DMS114 treated with DMSO at 0.1 percent for 48 hours (cell line): ENCODE measurements around the gene ZNF143.
A peak's percentile ranks its signal among the peaks of the same experiment; 100 is the strongest.
"Not testable (repeated sequence)": the region's sequence is repeated elsewhere in the genome, so short reads cannot be mapped to it uniquely, and the experiment has no call there.

ENCODE experiments used
- DNase-seq: peaks from one replicate; lab custom pipeline; 2025; ENCODE audit not compliant: unreplicated experiment; lab: John Stamatoyannopoulos, UW

Gene ZNF143

DNA sequence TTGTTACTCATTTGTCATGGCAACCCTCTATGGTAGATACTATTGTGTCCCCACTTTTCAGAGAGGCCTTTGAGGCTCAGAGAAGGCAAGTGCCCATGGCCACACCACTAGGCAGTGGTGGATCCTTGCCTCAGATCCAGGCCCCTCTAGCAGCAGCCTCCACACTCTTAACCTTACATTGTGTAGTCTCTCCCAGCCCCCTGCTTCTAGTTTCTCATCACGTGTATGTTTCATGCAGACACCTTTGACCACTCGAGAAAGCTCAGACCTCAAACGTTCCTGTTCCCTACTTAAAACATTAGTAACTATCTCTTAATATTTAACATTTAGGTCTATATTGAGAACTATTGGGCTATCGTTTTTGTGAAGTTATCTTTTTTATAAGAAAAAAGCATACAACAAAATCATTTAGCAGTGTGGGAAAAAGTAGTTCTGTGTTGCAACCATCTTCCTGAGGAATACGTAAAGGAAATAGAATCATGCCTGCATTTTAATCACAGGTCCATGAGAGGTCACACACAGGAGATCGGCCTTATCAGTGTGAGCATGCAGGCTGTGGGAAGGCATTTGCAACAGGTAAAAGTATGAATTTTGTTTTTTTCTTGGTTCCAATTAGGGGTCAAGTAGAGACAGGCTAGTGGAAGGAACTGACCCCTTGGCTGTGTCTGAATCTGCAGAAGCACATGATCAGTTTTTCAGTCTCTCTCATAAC, 35.1 kb downstream of the ZNF143 start:
- DNase-seq = no peak

DNA sequence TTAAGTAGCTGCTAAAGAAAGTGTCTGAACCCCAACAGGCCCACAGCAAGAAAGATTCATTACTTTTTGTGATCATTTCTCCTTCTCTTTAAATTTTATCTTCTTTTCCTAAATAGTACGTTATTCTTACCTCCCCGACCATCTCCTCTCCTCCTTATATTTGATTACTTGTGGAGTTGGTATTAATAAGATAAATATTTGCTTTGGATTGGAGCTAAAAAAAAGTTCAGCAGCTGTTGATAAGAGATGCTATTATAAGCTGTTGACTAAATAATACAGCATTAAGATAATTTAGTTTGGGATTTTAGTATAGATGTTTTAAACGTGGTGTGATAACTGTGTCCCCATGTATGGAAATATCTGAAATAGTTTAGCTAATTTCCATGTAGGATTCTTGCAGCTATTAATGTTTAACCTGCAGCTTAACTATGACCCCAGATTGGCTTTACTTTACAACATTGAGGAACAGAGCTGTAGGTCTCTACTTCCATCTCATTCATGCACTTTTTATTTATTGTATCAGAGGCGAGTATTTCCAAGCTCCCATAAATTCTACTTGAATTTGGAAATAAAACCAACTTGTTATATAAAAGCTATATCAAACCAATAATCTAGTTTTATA, 37.8 kb downstream of the ZNF143 start:
- DNase-seq = no peak

DNA sequence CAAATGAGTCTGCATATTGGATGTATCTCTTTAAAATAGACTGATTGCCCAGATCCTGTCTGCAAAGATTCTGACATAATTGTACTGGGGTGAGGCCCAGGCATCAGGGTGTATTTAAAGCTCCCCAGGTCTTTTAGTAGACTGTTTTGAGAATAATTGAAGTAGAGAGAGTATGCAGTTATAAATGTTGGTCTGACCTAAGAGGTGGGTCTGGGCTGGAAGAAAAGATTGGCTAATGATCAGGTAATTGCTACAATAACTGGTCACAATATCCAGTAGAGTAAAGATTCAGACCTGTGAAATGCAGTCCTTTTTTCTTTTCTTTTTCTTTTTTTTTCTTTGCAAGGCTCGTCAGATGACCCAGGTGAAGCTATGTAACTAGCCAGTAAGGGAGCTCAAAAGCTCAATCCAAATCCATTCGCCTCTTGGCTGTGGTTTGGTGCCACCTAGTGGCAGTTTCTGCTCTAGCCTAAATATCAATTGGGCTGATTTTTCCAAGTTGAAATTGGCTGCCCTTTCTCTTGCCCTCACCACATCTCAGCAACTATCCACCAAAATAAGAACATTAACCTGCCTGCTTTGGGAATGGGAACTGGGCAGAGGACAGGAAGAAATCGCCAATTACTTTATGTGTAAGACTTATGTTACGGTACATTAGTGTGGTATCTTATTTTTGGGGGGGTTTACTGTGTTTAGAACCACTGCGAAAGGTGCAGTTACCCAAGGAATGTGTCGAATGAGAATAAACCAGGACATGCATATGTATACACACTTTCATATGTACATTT, 45.9 kb downstream of the ZNF143 start:
- DNase-seq = peak; percentile 40

GRCh38 chr11:9507277-9507580, 46.4 kb downstream of the ZNF143 start:
- no peak for DNase-seq

GRCh38 chr11:9509041-9509440, 48.2 kb downstream of the ZNF143 start:
- no peak for DNase-seq

DNA sequence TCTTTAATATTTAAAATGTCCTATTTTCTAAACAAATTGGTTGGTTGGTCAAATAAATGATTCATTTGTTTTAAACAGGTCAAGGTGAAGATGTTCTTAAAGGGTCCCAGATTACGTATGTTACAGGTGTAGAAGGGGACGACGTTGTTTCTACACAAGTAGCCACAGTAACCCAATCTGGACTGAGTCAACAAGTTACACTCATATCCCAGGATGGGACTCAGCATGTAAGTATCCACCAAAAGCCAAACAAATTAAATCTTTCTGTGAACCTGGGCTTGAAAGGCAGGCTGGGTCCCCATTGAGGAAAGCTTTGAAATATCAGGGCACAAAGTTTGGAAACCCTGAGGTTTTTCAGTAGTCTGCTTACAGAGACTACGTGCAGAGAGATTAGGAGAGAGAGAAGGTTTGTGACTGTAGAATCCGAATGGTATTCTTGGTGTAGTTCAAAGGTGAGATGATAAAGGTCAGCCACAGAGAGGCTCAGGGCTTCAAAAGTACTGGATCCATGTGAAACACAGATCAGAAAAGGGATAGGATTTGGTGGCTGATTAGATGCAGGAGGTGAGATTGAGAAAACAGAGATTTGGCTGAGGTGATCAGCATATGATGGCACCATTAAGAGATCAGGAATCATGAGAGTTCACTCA, 51.7 kb downstream of the ZNF143 start:
- DNase-seq = no peak

GRCh38 chr11:9514576-9514975, 53.8 kb downstream of the ZNF143 start:
- not testable (repeated sequence) for DNase-seq

DNA sequence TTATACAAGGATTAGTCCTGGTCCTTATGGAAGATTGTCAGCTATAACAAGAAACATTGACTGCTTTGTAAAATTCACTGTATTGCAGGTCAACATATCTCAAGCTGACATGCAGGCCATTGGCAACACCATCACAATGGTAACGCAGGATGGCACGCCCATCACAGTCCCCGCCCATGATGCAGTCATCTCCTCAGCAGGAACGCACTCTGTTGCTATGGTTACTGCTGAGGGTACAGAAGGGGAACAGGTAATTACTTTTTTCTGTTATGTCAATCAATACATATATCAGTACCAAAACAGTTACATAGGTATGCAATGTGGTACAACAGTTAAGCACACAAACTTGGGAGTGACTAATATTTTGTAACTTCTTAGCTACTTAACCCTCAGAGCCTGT, 55.3 kb downstream of the ZNF143 start:
- DNase-seq = no peak

- DNase-seq = no peak
Measured at GRCh38 chr11:9518835-9519410, 58.1 kb downstream of the ZNF143 start.

DNA sequence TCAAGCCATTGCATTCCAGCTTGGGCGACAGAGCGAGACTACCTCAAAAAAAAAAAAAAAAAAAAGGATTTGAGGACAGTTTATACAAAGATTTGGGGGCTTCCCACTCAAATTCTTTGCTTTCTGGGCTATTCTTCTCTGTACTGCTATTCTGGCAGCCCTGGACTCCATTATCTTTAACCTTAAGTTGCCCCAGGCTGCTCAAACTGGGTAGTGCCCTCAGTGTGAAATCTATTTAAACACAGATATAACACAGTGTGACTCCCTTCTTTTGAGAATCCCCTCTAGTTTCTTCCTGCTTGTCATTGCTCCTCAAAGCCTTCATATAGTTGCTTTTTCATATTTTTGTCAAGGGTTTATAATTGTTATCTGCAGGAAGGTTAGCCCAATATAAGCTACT, 63.2 kb downstream of the ZNF143 start:
- DNase-seq = no peak

GRCh38 chr11:9525116-9525515, 64.3 kb downstream of the ZNF143 start:
- DNase-seq = no peak

DNA sequence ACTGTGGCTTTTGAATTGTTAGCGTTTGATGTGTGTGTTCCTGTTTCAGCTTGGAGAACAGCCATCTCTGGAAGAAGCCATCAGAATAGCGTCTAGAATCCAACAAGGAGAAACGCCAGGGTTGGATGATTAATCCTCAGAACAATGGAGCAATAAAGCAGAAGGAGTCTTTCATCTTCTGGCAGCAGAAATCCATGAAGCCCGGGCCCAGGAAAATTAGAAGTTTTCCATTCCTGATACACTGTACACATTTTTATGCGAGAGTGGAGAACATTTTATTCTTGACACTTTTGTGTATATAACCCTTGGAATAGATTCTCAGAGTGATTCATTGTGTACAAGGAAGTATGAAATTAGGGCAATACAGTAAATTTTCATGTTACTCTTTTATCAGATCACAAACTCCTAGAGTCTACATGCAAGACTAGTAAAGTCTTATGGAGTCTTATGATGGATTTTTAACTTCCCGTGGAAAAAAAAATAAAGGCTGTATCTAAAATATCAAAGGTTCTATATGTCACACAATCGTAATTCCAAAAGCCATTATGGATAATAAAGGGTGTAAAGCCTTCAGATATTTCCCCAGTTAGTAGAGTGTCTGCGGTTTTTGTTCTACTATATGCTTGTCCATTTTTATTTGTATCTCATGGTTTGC, 66.8 kb downstream of the ZNF143 start:
- no peak for DNase-seq

- DNase-seq = no peak
Measured at GRCh38 chr11:9528136-9528501, 67.3 kb downstream of the ZNF143 start.

DNA sequence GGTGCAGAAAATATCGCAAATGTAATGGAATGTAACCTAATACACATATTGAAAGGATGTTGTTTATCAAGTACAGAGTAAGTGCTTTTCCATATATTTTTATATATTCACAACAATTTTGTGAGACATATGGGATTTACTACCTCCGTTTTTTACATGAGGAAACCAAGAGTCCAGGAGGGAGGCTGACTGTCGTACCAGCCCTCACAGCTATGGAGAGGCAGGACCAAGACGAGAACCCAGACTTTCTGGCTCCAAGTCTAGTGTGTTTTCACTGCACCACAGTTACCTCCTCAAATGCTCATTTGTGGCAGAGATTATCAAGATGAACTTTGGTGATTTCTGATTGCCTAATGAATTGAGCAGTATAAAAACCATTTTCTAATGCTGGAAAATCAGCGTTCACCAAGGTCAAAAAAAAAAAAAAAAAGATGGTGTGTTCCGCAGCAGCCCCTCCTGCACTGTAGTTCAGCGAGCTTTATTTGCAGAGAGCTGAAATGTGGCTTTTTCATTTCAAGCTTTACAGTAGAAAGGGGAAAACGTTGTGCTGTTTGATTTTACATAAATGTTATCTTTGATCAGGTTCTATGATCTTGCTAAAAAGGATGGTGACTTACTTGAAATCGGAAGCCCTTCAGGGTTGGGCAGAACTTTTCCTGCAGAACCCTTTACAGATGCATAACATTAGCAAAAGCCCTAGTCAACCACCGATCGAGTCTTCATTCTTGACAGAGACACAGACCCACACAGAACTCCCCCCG, 67.9 kb downstream of the ZNF143 start:
- no peak for DNase-seq

- DNase-seq = no peak
Measured at GRCh38 chr11:9529334-9529650, 68.5 kb downstream of the ZNF143 start.

- no peak for DNase-seq
Measured at GRCh38 chr11:9530020-9530621, 69.3 kb downstream of the ZNF143 start.

DNA sequence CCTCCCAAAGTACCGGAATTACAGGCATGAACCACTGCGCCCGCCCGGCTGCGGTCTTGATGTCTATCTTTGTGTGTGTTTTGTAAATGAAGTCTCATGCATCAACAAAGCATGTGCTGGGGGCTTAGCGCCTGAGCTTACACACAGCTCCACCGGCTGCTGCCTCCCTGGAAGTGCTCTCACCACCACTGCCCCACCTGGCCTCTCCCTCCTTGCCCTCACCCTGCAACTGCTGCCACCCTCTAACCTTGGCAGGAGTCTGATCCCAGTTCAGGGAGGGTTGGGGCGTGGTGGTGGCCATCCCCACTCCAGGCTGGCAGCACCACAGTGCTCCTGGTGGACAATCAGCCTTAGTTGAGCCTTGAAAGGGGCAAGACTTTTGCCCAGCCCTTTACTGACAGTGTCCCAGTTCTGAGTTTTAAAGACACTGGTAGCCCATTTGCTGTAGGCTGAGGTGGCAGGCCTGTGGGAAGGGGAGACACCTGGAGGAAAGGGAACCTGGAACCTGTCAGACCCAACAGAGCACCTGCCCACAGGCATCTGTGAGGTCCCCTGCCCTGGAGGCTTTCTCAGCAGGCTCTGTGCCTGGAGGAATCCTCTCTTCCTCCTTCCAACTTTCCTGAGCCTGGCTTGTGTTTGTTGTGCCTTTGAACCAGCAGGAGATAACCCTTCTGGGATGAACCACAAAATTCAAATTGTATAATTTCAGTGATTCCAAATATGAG, 70.3 kb downstream of the ZNF143 start:
- DNase-seq = no peak

GRCh38 chr11:9533058-9533457, 72.2 kb downstream of the ZNF143 start:
- DNase-seq = no peak

- no peak for DNase-seq
Measured at GRCh38 chr11:9533736-9534473, 73.1 kb downstream of the ZNF143 start.
